Dendritic cell treated with granulocyte-macrophage colony-stimulating factor and Interleukin-4, amounts not matched to agents 40 ng/mL and 50 ng/mL, for 4 days (primary cell): ENCODE data around the gene LIPT1.

Experiments used
- H3K27ac Mint-ChIP-seq: one replicate; pipeline ENCODE4 v1.8.0; 2022; ENCODE audit warnings: mild to moderate bottlenecking, mixed read lengths
- H3K27me3 Mint-ChIP-seq: one replicate; pipeline ENCODE4 v1.8.0; 2022; ENCODE audit warnings: mild to moderate bottlenecking, mixed read lengths
- H3K36me3 Mint-ChIP-seq: one replicate; pipeline ENCODE4 v1.8.0; 2022; ENCODE audit warnings: low read depth, mixed read lengths
- H3K4me1 Mint-ChIP-seq: one replicate; pipeline ENCODE4 v1.8.0; 2022; ENCODE audit warnings: low read depth, mixed read lengths
- H3K4me3 Mint-ChIP-seq: one replicate; pipeline ENCODE4 v1.8.0; 2022; ENCODE audit warnings: mild to moderate bottlenecking, moderate library complexity, mixed read lengths
- H3K9me3 Mint-ChIP-seq: one replicate; pipeline ENCODE4 v1.8.0; 2022; ENCODE audit warnings: mixed read lengths
- intact Hi-C: fragments of 100-400 bp; cut with micrococcal nuclease; formaldehyde crosslinking; loops from one replicate; pipeline ENCODE4 v1.15.0; 2022

LIPT1 gene

DNA sequence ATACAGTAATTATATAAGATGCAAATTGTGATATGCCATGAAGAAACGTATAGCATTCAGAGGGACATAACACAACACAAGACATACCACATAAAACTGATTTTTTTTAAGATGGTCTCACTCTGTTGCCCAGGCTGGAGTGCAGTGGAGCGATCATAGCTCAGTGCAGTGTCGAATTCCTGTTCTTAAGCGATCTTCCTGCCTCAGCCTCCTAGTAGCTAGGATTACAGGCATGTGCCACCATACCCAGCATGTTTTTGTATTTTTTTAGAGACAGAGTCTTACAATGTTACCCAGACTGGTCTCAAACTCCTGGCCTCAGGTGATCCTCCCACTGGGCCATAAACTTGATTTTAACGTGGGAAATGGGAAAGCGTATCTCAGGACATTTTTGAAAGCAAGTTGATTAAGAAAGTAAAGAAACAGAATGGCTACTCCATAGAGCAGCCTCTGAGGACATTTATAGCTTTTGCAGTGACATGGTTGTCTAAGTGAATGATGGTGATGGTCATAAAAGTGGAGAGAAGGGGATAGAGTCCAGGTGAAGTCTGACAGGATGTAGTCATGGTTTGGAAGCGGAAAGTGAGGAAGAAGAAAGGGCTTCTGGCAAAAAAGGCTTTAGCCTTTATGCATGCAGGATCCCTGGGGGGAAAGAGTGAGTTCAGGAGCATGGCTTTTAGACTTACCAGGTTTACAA, 2.4 kb upstream of the LIPT1 start:
- H3K4me1 Mint-ChIP-seq, result peaks cover 32% of the 10 kb centered on the region
- no peak overlapping the region for H3K4me3 Mint-ChIP-seq
- peaks cover 23% of the 10 kb centered on the region for H3K36me3 Mint-ChIP-seq
- H3K27ac Mint-ChIP-seq, result no peak overlapping the region
- H3K27me3 Mint-ChIP-seq, result no peaks in the 10 kb centered on the region
- intact Hi-C loops, result loop anchor here (10.0 kb wide), 1 partner anchor 48 kb away; no protein-coding TSS in a partner anchor
- H3K9me3 Mint-ChIP-seq, result no peaks in the 10 kb centered on the region

DNA sequence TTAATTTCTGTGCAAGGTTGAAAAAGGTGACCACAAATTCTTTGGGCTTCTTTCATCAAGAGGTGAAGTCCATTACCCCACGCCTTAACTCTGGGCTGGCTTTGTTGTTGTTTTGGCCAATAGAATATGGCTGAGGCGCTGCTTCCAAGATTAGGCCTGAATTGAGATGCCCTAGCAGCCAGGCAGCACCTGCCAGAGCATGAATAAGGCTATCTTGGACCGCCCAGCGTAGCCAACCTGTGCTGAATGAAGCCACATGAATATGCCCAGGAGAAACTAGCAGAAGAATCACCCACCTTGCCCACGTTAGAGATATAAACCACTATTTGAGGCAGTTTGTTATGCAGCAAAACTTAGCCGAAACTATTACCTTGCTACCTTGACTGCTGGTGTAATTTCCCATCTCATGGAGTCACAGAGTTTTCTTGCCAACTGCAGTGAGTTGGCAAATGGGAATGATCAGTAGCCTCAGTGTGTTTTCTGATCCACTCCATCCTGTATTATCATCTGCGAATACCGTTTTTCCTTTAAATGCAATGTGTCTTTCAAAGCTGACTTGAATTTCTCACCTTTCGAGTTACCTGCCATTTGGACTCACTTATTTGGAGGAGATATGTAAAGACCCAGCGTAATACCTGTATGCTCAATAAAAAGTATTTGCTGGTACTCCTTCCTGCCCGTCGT, 704 bp upstream of the LIPT1 start:
- Mint-ChIP-seq H3K9me3 (no peaks in the 10 kb centered on the region), H3K4me1 (peaks cover 37% of the 10 kb centered on the region), H3K27ac (peak overlapping the region; percentile 94), H3K4me3 (peak overlapping the region; percentile 97), H3K36me3 (peaks cover 38% of the 10 kb centered on the region), H3K27me3 (no peaks in the 10 kb centered on the region)
- intact Hi-C loops, result loop anchor here (2.0 to 10.0 kb wide), 3 partner anchors 13 to 49 kb away; partner anchors contain the start of genes C2orf15, MITD1 and MRPL30

DNA sequence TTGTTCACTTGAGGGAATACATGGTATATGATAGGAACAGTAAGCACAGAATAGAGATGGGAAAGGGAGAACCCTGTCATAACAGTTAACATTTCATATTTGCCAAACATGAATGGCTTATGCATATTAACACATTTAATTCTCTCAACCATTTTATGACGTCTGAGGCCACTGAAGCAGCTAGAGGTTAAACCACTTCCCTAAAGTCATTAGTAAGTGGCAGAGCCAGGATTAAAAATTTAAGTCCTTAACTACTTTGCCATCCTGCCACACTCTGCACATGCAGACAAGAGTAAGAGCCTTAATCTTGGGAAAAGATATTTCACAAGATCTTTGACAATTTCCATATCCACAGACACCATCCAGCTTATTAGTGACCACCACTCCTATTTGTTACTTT, 2.1 kb downstream of the LIPT1 start:
- intact Hi-C loops, result loop anchor here (10.0 kb wide), 1 partner anchor 52 kb away; no protein-coding TSS in a partner anchor
- H3K9me3 Mint-ChIP-seq, result no peaks in the 10 kb centered on the region
- H3K4me1 Mint-ChIP-seq, result peaks cover 31% of the 10 kb centered on the region
- peaks cover 49% of the 10 kb centered on the region for H3K36me3 Mint-ChIP-seq
- H3K4me3 Mint-ChIP-seq, result no peak overlapping the region
- no peak overlapping the region for H3K27ac Mint-ChIP-seq
- no peaks in the 10 kb centered on the region for H3K27me3 Mint-ChIP-seq

DNA sequence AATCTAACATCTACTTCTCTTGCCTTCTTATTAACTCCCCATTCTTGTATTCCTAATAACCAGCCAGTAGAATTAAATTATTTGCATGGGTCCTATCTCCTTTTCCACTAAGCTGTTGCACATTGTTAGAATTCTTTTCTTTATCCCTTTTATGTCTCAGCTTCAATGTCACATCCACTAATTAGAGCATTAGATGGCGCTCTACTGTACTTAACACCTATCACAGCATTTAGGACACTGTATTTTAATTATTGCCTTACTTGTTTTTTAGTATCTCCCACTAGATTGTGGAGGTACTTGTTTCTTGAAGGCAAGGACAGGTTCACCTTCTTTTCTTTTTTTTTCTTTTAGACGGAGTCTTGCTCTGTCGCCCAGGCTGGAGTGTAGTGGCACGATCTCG, 3.8 kb downstream of the LIPT1 start:
- intact Hi-C loops, result loop anchor here (10.0 kb wide), 1 partner anchor 54 kb away; no protein-coding TSS in a partner anchor
- Mint-ChIP-seq H3K4me3 (no peak overlapping the region), H3K36me3 (peaks cover 57% of the 10 kb centered on the region), H3K9me3 (no peaks in the 10 kb centered on the region), H3K4me1 (peaks cover 31% of the 10 kb centered on the region), H3K27me3 (no peaks in the 10 kb centered on the region), H3K27ac (no peak overlapping the region)

DNA sequence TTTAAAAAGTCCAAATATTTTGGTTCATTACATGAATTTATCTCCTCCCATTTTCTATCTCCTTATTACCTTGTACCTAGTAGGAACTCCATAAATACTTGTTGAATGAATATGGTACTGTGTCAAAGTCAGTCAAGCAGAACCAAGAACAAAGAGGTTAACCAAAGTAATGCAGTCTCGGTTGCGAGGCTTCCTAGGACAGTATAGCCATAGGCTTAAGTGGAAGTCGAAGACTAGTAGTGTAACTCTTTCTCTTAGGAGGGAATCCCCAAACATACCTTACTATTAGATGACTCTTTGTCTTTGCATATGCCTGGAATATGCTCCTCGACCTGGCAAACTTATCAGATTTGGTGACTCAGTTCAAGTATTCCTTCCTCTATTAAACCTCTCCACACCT, 4.8 kb downstream of the LIPT1 start:
- H3K36me3 Mint-ChIP-seq, result peaks cover 64% of the 10 kb centered on the region
- intact Hi-C loops, result loop anchor here (10.0 kb wide), 1 partner anchor 55 kb away; no protein-coding TSS in a partner anchor

DNA sequence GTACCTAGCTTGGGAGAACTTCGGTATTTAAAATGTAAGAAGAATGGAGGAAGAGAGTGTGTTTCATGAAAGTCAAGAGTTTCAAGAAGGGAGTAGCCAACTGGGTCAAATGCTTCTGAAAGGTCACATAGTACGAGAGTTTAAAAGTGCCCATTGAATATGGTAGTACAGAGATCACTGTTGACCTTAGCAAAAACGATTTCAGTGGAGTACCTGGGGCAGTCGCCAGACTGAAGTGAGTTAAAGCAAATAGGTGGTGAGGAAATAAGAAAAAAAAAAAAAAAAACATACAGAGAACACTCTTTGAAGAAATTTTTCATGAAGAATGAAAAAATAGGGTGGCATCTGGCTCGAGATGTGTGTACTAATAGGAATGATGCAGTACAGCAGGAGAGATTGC, 11.5 kb downstream of the LIPT1 start:
- H3K4me3 Mint-ChIP-seq, result no peak overlapping the region
- no peak overlapping the region for H3K27ac Mint-ChIP-seq
- intact Hi-C loops, result no loop called here
- no peaks in the 10 kb centered on the region for H3K4me1 Mint-ChIP-seq
- H3K27me3 Mint-ChIP-seq, result no peaks in the 10 kb centered on the region
- H3K9me3 Mint-ChIP-seq, result no peaks in the 10 kb centered on the region
- H3K36me3 Mint-ChIP-seq, result peaks cover 73% of the 10 kb centered on the region

More for the DNA sequence above, 4.8 kb downstream of the LIPT1 start:
- no peak overlapping the region for H3K4me3 Mint-ChIP-seq
- peaks cover 24% of the 10 kb centered on the region for H3K4me1 Mint-ChIP-seq
- H3K9me3 Mint-ChIP-seq, result no peaks in the 10 kb centered on the region
- no peak overlapping the region for H3K27ac Mint-ChIP-seq
- H3K27me3 Mint-ChIP-seq, result no peaks in the 10 kb centered on the region

DNA sequence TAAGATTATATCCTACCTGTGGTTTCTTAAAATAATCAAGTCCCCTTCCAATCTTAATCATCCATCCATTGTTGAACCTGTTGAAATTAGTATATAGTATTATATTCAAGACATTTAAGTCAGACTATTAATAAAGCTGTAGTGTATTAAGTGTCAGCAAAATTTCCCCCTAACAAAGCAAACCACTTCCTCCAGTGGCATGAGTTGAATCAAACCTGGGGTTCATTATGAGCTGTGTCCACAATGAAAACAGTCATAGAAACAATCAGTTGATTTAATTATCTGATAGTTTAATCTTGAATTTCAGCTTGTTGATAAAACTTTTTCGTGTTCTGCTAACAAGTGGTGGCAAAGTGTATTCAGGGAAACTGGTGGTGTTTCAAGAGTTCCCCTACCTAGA, 14.8 kb downstream of the LIPT1 start:
- H3K4me1 Mint-ChIP-seq, result no peaks in the 10 kb centered on the region
- intact Hi-C loops, result no loop called here
- no peak overlapping the region for H3K4me3 Mint-ChIP-seq
- no peak overlapping the region for H3K27ac Mint-ChIP-seq
- no peaks in the 10 kb centered on the region for H3K27me3 Mint-ChIP-seq
- H3K36me3 Mint-ChIP-seq, result peaks cover 85% of the 10 kb centered on the region
- no peaks in the 10 kb centered on the region for H3K9me3 Mint-ChIP-seq

DNA sequence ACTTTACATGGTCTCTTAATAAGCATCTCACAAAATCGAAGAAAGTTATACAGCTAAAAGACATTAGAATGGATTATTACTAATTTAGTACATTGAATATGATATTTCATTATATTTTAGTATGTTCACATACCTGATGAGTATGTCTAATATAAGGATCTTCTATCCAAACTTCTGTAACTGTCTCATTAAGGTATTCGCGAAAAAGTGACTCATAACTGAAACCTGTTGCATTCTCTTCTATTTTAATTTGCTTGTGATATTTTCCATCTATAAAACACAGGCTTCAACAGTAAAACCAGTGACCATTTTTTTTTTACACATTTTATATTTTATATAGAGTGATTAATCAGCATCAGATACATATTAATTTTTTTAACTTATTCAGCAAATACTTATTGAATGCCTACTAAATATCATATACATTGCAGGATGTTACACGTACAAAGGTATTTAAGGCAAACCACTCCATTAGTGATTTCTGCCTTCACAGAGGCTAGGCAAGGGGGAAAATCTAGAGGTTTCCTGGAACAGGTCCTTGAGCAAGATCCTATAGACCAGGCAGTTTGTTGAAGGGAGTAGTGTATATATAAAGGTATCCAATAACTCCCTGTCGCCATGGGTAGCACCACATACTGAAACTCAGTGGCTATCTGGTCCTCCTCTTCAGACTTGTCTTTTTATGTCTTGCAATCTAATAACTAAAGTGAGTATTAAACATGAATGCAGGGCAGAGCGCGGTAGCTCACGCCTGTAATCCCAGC, 16.8 kb downstream of the LIPT1 start:
- intact Hi-C loops, result no loop called here
- Mint-ChIP-seq H3K4me1 (peaks cover 6% of the 10 kb centered on the region), H3K27ac (no peak overlapping the region), H3K4me3 (no peak overlapping the region), H3K9me3 (no peaks in the 10 kb centered on the region), H3K36me3 (peaks cover 73% of the 10 kb centered on the region), H3K27me3 (no peaks in the 10 kb centered on the region)

DNA sequence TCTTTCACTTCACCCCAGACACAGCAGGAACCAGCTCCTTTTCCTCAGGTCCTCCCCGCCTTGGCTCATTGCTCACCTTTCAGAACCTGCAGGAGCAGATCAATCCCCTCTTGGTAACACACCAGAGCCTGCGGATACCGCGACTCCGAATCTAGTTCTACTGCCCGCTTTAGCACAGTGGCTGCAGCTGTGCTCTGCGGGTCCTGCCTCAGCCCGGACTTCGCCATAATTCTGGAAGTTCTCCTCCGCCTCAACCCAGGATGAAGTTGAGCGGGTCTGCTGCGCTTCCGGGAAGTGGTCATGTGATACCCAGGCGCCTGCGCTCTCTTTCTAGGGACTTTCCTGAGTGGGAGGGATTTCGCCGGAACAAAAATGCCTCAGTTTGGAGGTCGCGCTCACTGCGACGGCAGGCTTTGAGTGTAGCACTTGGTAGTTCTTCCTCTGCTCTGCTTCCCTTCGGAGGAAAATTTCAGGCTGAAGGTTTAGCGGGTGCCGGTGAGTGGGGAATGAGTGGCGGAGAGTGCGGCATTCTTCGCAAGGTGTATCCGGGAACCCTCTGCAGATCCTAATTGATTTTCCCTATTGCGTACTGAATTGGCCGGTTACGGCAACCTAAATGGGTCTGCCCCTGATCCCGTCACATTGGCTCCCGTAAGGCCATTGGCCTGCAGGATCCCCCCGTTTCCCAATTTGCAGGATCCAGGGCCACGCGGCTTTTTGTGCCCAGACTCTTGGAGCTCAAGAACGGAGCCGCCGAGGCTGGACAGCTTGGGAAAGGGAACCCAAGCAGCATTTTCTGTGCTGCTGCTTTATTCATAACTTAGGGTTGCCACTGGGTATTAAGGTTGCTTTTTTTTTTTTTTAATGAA, 26.2 kb downstream of the LIPT1 start, which contains the start of the genes MITD1 and MRPL30:
Gene MITD1 (minus strand): TSS at position 304 of the 869 bp plus-strand sequence. CDS start 77 bp downstream, at position 227.
Gene MRPL30 (plus strand): TSS at position 430 of the 869 bp plus-strand sequence. CDS start 5,020 bp downstream, outside the sequence.
- H3K36me3 Mint-ChIP-seq, result peaks cover 38% of the 10 kb centered on the region
- no peaks in the 10 kb centered on the region for H3K27me3 Mint-ChIP-seq
- peaks cover 34% of the 10 kb centered on the region for H3K4me1 Mint-ChIP-seq
- intact Hi-C loops, result loop anchor here (2.0 to 10.0 kb wide), 4 partner anchors 26 to 574 kb away; partner anchors contain the start of genes C2orf15, COA5, LIPT1 and REV1
- H3K4me3 Mint-ChIP-seq, result peak within 1 kb of the TSS; percentile 97
- H3K9me3 Mint-ChIP-seq, result no peaks in the 10 kb centered on the region
- H3K27ac Mint-ChIP-seq, result peak within 1 kb of the TSS; percentile 88

DNA sequence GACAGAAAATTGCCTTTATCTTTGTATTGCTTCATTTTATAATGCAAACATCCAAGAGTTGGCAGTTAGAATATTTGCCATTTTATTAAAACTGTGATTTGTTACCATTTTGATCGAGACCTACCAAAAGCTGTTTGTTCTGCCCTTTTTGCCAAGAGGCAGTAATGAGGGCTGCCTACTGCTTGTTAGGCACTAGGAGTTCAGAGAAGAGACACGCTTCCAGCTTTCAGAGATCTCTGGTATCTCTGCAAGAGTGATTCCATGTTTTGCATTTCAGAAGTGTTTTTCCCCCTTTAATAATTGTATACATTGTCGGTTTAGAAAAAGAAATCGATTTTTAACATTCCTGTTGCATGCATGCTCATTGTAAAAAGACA, 26.8 kb downstream of the LIPT1 start:
- H3K27ac Mint-ChIP-seq, result peak overlapping the region; percentile 88
- H3K27me3 Mint-ChIP-seq, result no peaks in the 10 kb centered on the region
- H3K4me1 Mint-ChIP-seq, result peaks cover 31% of the 10 kb centered on the region
- intact Hi-C loops, result loop anchor here (2.0 to 10.0 kb wide), 4 partner anchors 27 to 574 kb away; partner anchors contain the start of genes C2orf15, COA5, LIPT1 and REV1
- peak overlapping the region; percentile 97 for H3K4me3 Mint-ChIP-seq
- H3K36me3 Mint-ChIP-seq, result peaks cover 38% of the 10 kb centered on the region
- H3K9me3 Mint-ChIP-seq, result no peaks in the 10 kb centered on the region

DNA sequence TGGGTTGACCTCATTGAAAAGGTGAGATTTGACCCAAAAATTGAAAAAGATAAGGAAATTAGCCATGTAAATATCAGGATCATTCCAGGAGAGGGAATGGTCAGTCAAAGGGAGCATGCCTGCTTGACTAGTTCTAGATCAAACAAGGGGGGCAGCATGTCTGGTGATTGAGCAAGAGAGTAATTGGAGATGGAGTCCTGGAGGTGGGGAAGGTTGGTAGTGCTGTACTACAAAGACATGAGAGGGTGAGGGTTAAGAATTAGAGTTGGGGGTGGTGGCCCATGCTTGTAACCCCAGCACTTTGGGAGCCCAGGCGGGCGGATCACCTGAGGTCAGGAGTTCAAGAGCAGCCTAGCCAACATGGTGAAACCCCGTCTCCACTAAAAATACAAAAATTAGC, 28.3 kb downstream of the LIPT1 start:
- Mint-ChIP-seq H3K27ac (no peak overlapping the region), H3K4me1 (peaks cover 26% of the 10 kb centered on the region), H3K9me3 (no peaks in the 10 kb centered on the region), H3K36me3 (peaks cover 37% of the 10 kb centered on the region), H3K4me3 (no peak overlapping the region), H3K27me3 (no peaks in the 10 kb centered on the region)
- intact Hi-C loops, result loop anchor here (5.0 to 10.0 kb wide), 3 partner anchors 41 to 576 kb away; partner anchors contain the start of genes C2orf15, COA5, REV1 and UNC50

DNA sequence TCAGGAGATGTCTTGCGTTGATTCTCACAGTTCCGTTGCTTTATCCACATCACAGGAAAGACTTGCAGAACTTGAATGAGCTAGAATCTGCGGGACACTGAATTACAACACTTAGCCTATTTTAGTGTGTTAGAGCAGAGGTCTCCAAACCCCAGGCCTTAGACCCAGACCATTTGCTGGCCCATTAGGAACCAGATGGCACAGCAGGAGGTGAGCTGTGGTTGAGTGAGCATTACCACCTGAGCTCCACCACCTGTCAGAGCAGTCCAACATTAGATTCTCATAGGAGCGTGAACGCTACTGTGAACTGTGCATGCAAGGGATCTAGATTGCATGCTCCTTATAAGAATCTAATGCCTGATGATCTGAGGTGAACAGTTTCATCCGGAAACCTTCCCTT, 30.0 kb downstream of the LIPT1 start:
- Mint-ChIP-seq H3K27me3 (no peaks in the 10 kb centered on the region), H3K4me1 (peaks cover 8% of the 10 kb centered on the region), H3K9me3 (no peaks in the 10 kb centered on the region), H3K27ac (no peak overlapping the region), H3K4me3 (no peak overlapping the region), H3K36me3 (peaks cover 42% of the 10 kb centered on the region)
- intact Hi-C loops, result loop anchor here (5.0 to 10.0 kb wide), 3 partner anchors 43 to 578 kb away; partner anchors contain the start of genes C2orf15, COA5, REV1 and UNC50

DNA sequence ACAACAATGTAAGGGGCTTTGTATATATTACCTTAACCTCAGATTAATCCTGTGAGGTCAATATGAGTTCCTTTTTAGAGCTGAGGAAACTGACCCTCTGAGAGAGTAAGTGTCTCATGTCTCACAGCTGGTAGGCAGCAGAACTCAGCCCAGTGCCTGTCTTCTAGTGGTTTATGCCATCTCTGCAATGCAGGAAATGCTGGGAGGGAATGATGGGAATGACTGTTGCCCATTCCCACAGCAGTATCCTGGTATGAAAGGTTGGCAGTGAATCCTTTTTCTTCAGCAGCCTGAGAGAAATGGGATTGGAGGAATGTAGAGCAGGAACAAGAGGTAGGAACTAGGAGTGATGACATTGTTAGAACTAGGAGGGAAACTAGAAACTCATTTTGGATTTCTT, 32.2 kb downstream of the LIPT1 start:
- Mint-ChIP-seq H3K4me1 (peaks cover 7% of the 10 kb centered on the region), H3K27me3 (no peaks in the 10 kb centered on the region), H3K9me3 (no peaks in the 10 kb centered on the region), H3K27ac (no peak overlapping the region), H3K4me3 (no peak overlapping the region), H3K36me3 (peaks cover 52% of the 10 kb centered on the region)
- intact Hi-C loops, result loop anchor here (10.0 kb wide), 1 partner anchor 308 kb away; the partner anchor contains the start of gene REV1
